GM12878 (cell line): ENCODE data around the gene OR2H2. TPM values are rescaled to one million over a fixed set of nuclear protein-coding genes. Genes with fewer than 3 reads are reported as not detected.

Source experiments
- ATAC-seq: fragments of 200-7000 bp; cut with Tn5 transposase; 3 replicates; pipeline ENCODE4 v1.9.1; 2020; ENCODE audit warnings: mild to moderate bottlenecking, moderate library complexity
- BruUV-seq: library from RNA; stranded (reverse); fragments of 400-500 nt; replicated peaks from 2 replicates; lab custom pipeline; 2021; lab: Mats Ljungman, UMichigan
- CTCF ChIA-PET: fragments of 300-600 bp; sonication (Branson Sonifier 250); formaldehyde crosslinking; extraction: SDS; loops from one replicate; lab custom pipeline; 2021; ENCODE audit warnings: inconsistent platforms; lab: Yijun Ruan, JAX
- POLR2A ChIA-PET: fragments of 350-600 bp; formaldehyde crosslinking; extraction: SDS; loops from one replicate; lab custom pipeline; 2021; ENCODE audit warnings: inconsistent platforms; lab: Charles Lee
- RAD21 ChIA-PET: fragments of 300-600 bp; sonication (Branson Sonifier 250); formaldehyde crosslinking; loops from one replicate; lab custom pipeline; 2023; ENCODE audit warnings: antibody characterized with exemption; ENCODE audit not compliant: unreplicated experiment; lab: Charles Lee
- SMC1A ChIA-PET: fragments of 300-600 bp; sonication (Branson Sonifier 250); formaldehyde crosslinking; loops from one replicate; lab custom pipeline; 2023; ENCODE audit not compliant: unreplicated experiment, uncharacterized antibody; lab: Charles Lee
- DNase-seq: peaks from one replicate; pipeline ENCODE4 v3.0.0-alpha.2; 2011; ENCODE audit warnings: low read depth, low spot score
- FAIRE-seq: peaks from 3 replicates; lab custom pipeline; 2011; peaks lifted over from hg19 to GRCh38; lab: Jason Lieb, UNC
- H2AFZ ChIP-seq: 2 replicates; pipeline ENCODE4 v1.6.0; 2011; ENCODE audit warnings: low read depth, low read length, control low read depth; ENCODE audit not compliant: control insufficient read depth
- H3K27ac ChIP-seq: 2 replicates; pipeline ENCODE4 v1.5.1; 2011; ENCODE audit warnings: control low read depth; ENCODE audit not compliant: control insufficient read depth, insufficient read depth
- H3K27me3 ChIP-seq, 2 experiments: replicated peaks in 1 of 2; 2 replicates each; pipeline versions ENCODE4 v1.6.0 to v1.6.1; 2011; ENCODE audit warnings: low read length in 1 of 2; ENCODE audit not compliant: control insufficient read depth in 2 of 2, insufficient read depth in 2 of 2
- H3K36me3 ChIP-seq, 2 experiments: 2 replicates each; pipeline ENCODE4 v1.5.1; 2011; ENCODE audit warnings: low read length in 1 of 2; ENCODE audit not compliant: control insufficient read depth in 2 of 2, insufficient read depth in 2 of 2
- H3K4me1 ChIP-seq: 2 replicates; pipeline ENCODE4 v1.6.1; 2011; ENCODE audit warnings: mild to moderate bottlenecking, low read length, moderate library complexity, mixed read lengths; ENCODE audit not compliant: control insufficient read depth, insufficient read depth
- H3K4me2 ChIP-seq: 2 replicates; pipeline ENCODE4 v1.6.0; 2011; ENCODE audit warnings: control low read depth; ENCODE audit not compliant: control insufficient read depth, insufficient read depth
- H3K4me3 ChIP-seq: fragments of 200-600 bp; sonication (generic); 2 replicates; pipeline ENCODE4 v1.5.1; 2016
- H3K79me2 ChIP-seq: 2 replicates; pipeline ENCODE4 v1.6.0; 2011; ENCODE audit warnings: low read length; ENCODE audit not compliant: control insufficient read depth, insufficient read depth
- H3K9ac ChIP-seq: 2 replicates; pipeline ENCODE4 v1.8.0; 2011; ENCODE audit warnings: low read length, control low read depth, mixed read lengths; ENCODE audit not compliant: control insufficient read depth, insufficient read depth
- H3K9me3 ChIP-seq: replicated peaks from 3 replicates; pipeline ENCODE4 v1.5.1; 2011; ENCODE audit warnings: mild to moderate bottlenecking, low read length; ENCODE audit not compliant: control insufficient read depth, insufficient read depth
- H4K20me1 ChIP-seq: 2 replicates; pipeline ENCODE4 v1.6.0; 2011; ENCODE audit not compliant: control insufficient read depth, insufficient read depth
- BACH1 ChIP-seq: fragments of 450-650 bp; IDR thresholded peaks from 2 replicates; pipeline ENCODE4 v1.6.1; 2017; ENCODE audit warnings: mild to moderate bottlenecking, borderline replicate concordance
- CHD1 ChIP-seq: IDR thresholded peaks from 2 replicates; pipeline ENCODE4 v1.6.1; 2012; ENCODE audit warnings: low read depth, low read length, improper control_type of control experiment
- EP300 ChIP-seq, 2 experiments: fragments of 150-350 bp in 1 of 2; IDR thresholded peaks; 2 replicates each; pipeline ENCODE4 v1.6.1; 2011 to 2012; ENCODE audit warnings: low read depth in 2 of 2, low read length in 2 of 2, borderline replicate concordance in 1 of 2, improper control_type of control experiment in 1 of 2, inconsistent platforms in 1 of 2; ENCODE audit not compliant: control insufficient read depth in 1 of 2
- ETV6 ChIP-seq, 2 experiments: fragments of 450-650 bp in 1 of 2; IDR thresholded peaks in 1 of 2; conservative IDR thresholded peaks in 1 of 2; 2 replicates each; pipeline ENCODE4 v1.6.1; 2014; ENCODE audit warnings: antibody characterized with exemption in 1 of 2, borderline replicate concordance in 1 of 2, low read depth in 1 of 2, mild to moderate bottlenecking in 1 of 2, moderate library complexity in 1 of 2
- KLF5 ChIP-seq: fragments of 450-650 bp; IDR thresholded peaks from 2 replicates; pipeline ENCODE4 v1.6.1; 2014; ENCODE audit warnings: mild to moderate bottlenecking; ENCODE audit not compliant: partially characterized antibody
- RBBP5 ChIP-seq: fragments of 200-600 bp; sonication (generic); conservative IDR thresholded peaks from 2 replicates; pipeline ENCODE4 v1.6.1; 2016
- RELA ChIP-seq: fragments of 450-650 bp; IDR thresholded peaks from 2 replicates; pipeline ENCODE4 v1.8.0; 2014; ENCODE audit warnings: borderline replicate concordance; ENCODE audit not compliant: partially characterized antibody
- STAT1 ChIP-seq: fragments of 450-650 bp; conservative IDR thresholded peaks from 2 replicates; pipeline ENCODE4 v1.6.1; 2014; ENCODE audit warnings: antibody characterized with exemption, mild to moderate bottlenecking
- ZZZ3 ChIP-seq: IDR thresholded peaks from 2 replicates; pipeline ENCODE4 v1.6.1; 2011; ENCODE audit warnings: low read depth; ENCODE audit not compliant: control insufficient read depth, insufficient read length
- WGBS: methylation state at CpG from one replicate; pipeline ENCODE4 v1.1.6; 2016; ENCODE audit warnings: low lambda C conversion rate; ENCODE audit not compliant: insufficient replicate concordance, insufficient coverage; ENCODE audit errors: missing lambda C conversion rate; 5-methylcytosine and 5-hydroxymethylcytosine counted together
- in situ Hi-C: fragments of 300-500 bp; cut with MboI; formaldehyde crosslinking; loops from 9 replicates; pipeline ENCODE4 v1.14.3; 2018; ENCODE audit warnings: mixed read lengths
- intact Hi-C: fragments of 100-400 bp; cut with micrococcal nuclease; formaldehyde crosslinking; loops from one replicate; pipeline ENCODE4 v1.14.2; 2022; ENCODE audit not compliant: unreplicated experiment
- polyA plus RNA-seq, 11 experiments: library from polyadenylated mRNA; depleted of rRNA in 4 of 11; unstranded in 6 of 11; stranded (reverse) in 5 of 11; fragments of >200 nt; fragmentation: Nextera tagmentation in 4 of 11; fragmentation: Illumina TruSeq in 1 of 11; extraction: Ambion mirVana in 4 of 11; extraction: Trizol in 1 of 11; gene quantifications; 1 replicate in 1 of 11; 2 replicates in 10 of 11; pipeline versions ENCODE4 v1.2.1 to v1.2.3, GENCODE V29; 2011 to 2016; ENCODE audit warnings: inconsistent platforms in 2 of 11, missing spikeins in 2 of 11, low read depth in 1 of 11
- total RNA-seq, 4 experiments: library from RNA; depleted of rRNA in 3 of 4; stranded (reverse); fragments of >200 nt in 3 of 4; fragmentation: Illumina TruSeq in 1 of 4; extraction: Trizol in 1 of 4; gene quantifications; 2 replicates each; pipeline versions ENCODE4 v1.2.1 to v1.2.3, GENCODE V29; 2013 to 2021
- TF ChIP-seq, protein P1 (sequence below): IDR thresholded peaks from 2 replicates; pipeline ENCODE4 v1.6.1; 2012; ENCODE audit warnings: mild to moderate bottlenecking, low read depth, low read length
- TF ChIP-seq, protein P2 (sequence below): fragments of 450-650 bp; IDR thresholded peaks from 2 replicates; pipeline ENCODE4 v1.6.1; 2016; ENCODE audit warnings: mild to moderate bottlenecking

Gene OR2H2
- total and polyA plus RNA-seq, 10 of the 15 experiments (the other 5 are each of a cell fraction or from before 2014, with no cell fraction given): not detected

DNA sequence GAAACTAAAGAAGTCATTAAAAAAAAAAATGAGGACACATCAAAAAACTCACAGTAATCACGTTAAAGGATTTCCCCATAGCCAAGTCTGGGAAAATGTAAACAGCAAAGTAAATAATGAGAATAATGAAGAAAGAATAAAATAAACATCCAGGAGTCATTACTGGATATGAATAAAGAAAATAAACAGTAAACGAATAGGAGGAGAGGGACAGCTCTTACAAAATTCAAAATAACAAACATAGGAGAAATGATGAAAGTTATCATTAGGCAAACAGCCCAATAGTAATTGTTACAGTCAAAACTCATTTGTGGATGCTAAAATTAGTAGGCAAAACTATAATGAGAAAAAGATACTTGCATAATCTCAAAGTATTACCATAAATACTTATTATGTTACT is 17.4 kb upstream of the OR2H2 start:
- ChIA-PET SMC1A (no interaction called here), POLR2A (no interaction called here), CTCF (no interaction called here), RAD21 (no interaction called here)
- FAIRE-seq (no peak), ATAC-seq (no peak), DNase-seq (no peak)
- Histone ChIP-seq H3K79me2 (no peaks in the 10 kb centered on the region), H3K4me3 (no peak overlapping the region), H3K27me3 (no peaks in the 10 kb centered on the region; a peak in 1 of 4 replicates), H3K9ac (no peak overlapping the region), H3K9me3 (no peaks in the 10 kb centered on the region), H3K36me3 (no peaks in the 10 kb centered on the region), H2AFZ (no peak overlapping the region), H3K4me2 (no peak overlapping the region), H3K4me1 (no peaks in the 10 kb centered on the region), H3K27ac (no peak overlapping the region), H4K20me1 (no peaks in the 10 kb centered on the region)
- no TSS peak for BruUV-seq
- 39% methylated on average over 2 of the region's 2 CpGs for WGBS
- intact Hi-C loops (no loop called here), in situ Hi-C loops (no loop called here)
- TF ChIP-seq EP300 (IDR thresholded peaks at IDR 0.05; ENCODE audit: borderline replicate concordance in 1 of 2, control insufficient read depth in 1 of 2, low read depth in 2 of 2, low read length in 2 of 2) (no peak), RBBP5 (no peak), BACH1 (no peak), STAT1 (no peak), RELA (no peak), CHD1 (no peak), ZZZ3 (no peak), KLF5 (no peak), ETV6 (conservative IDR thresholded peaks at IDR 0.05 in 1 of 2, IDR thresholded peaks at IDR 0.05 in 1 of 2; ENCODE audit: borderline replicate concordance in 1 of 2, low read depth in 1 of 2) (no peak)
- TF ChIP-seq, protein P1, sequence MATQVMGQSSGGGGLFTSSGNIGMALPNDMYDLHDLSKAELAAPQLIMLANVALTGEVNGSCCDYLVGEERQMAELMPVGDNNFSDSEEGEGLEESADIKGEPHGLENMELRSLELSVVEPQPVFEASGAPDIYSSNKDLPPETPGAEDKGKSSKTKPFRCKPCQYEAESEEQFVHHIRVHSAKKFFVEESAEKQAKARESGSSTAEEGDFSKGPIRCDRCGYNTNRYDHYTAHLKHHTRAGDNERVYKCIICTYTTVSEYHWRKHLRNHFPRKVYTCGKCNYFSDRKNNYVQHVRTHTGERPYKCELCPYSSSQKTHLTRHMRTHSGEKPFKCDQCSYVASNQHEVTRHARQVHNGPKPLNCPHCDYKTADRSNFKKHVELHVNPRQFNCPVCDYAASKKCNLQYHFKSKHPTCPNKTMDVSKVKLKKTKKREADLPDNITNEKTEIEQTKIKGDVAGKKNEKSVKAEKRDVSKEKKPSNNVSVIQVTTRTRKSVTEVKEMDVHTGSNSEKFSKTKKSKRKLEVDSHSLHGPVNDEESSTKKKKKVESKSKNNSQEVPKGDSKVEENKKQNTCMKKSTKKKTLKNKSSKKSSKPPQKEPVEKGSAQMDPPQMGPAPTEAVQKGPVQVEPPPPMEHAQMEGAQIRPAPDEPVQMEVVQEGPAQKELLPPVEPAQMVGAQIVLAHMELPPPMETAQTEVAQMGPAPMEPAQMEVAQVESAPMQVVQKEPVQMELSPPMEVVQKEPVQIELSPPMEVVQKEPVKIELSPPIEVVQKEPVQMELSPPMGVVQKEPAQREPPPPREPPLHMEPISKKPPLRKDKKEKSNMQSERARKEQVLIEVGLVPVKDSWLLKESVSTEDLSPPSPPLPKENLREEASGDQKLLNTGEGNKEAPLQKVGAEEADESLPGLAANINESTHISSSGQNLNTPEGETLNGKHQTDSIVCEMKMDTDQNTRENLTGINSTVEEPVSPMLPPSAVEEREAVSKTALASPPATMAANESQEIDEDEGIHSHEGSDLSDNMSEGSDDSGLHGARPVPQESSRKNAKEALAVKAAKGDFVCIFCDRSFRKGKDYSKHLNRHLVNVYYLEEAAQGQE: no peak
- TF ChIP-seq, protein P2, sequence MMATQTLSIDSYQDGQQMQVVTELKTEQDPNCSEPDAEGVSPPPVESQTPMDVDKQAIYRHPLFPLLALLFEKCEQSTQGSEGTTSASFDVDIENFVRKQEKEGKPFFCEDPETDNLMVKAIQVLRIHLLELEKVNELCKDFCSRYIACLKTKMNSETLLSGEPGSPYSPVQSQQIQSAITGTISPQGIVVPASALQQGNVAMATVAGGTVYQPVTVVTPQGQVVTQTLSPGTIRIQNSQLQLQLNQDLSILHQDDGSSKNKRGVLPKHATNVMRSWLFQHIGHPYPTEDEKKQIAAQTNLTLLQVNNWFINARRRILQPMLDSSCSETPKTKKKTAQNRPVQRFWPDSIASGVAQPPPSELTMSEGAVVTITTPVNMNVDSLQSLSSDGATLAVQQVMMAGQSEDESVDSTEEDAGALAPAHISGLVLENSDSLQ: no peak
